ENCODE measurements around the gene NPIPA5. TPM values are rescaled to one million over a fixed set of nuclear protein-coding genes. Genes with fewer than 3 reads are reported as not detected.
"Not testable (repeated sequence)": the region's sequence is repeated elsewhere in the genome, so short reads cannot be mapped to it uniquely, and the experiment has no call there.

Gene NPIPA5
- total RNA-seq, 2 experiments from 2014 or later, result 0.74 to 1.0 TPM

GRCh38 chr16:15417197-15417596 lies 39.1 kb upstream of the NPIPA5 start:
- TF ChIP-seq CTCF (IDR thresholded peaks at IDR 0.05), result no peak
- Mint-ChIP-seq H3K27ac (no peak overlapping the region), H3K9me3 (no peaks in the 10 kb centered on the region), H3K4me1 (ENCODE audit: low read depth) (no peaks in the 10 kb centered on the region), H3K27me3 (no peaks in the 10 kb centered on the region), H3K4me3 (no peak overlapping the region), H3K36me3 (ENCODE audit: low read depth) (no peaks in the 10 kb centered on the region)
- DNase-seq (no peak), ATAC-seq (ENCODE audit: poor library complexity) (no peak)
- CTCF ChIA-PET, result no interaction called here
- H3K4me1 ChIP-seq (ENCODE audit: insufficient read depth, low read length), result no peaks in the 10 kb centered on the region
- intact Hi-C loops (cut with DNase I, micrococcal nuclease), result no loop called here
- no peak overlapping the region for H3K4me3 ChIP-seq (ENCODE audit: low read length)
- no peaks in the 10 kb centered on the region for H3K27me3 ChIP-seq (ENCODE audit: control insufficient read depth in 1 of 2, insufficient read depth in 2 of 2, low read length in 2 of 2)
- POLR2A ChIA-PET, result no interaction called here
- no peaks in the 10 kb centered on the region for H3K9me3 ChIP-seq (ENCODE audit: control insufficient read depth in 1 of 2, insufficient read depth in 1 of 2, low read length in 2 of 2)
- no peaks in the 10 kb centered on the region for H3K36me3 ChIP-seq (ENCODE audit: insufficient read depth, low read length)
- H3K27ac ChIP-seq (ENCODE audit: low read depth in 1 of 2, low read length in 2 of 2), result no peak overlapping the region

GRCh38 chr16:15415511-15415985 lies 37.5 kb upstream of the NPIPA5 start:
- POLR2A ChIA-PET, result interaction anchor here (0.7 kb wide), 1 partner anchor 756 kb away, joined by 3 read pairs; no protein-coding TSS in a partner anchor
- Histone ChIP-seq H3K4me1 (ENCODE audit: insufficient read depth, low read length) (no peaks in the 10 kb centered on the region), H3K4me3 (ENCODE audit: low read length) (no peak overlapping the region), H3K36me3 (ENCODE audit: insufficient read depth, low read length) (no peaks in the 10 kb centered on the region), H3K9me3 (ENCODE audit: control insufficient read depth in 1 of 2, insufficient read depth in 1 of 2, low read length in 2 of 2) (no peaks in the 10 kb centered on the region), H3K27me3 (ENCODE audit: control insufficient read depth in 1 of 2, insufficient read depth in 2 of 2, low read length in 2 of 2) (no peaks in the 10 kb centered on the region), H3K27ac (ENCODE audit: low read depth in 1 of 2, low read length in 2 of 2) (no peak overlapping the region)
- TF ChIP-seq CTCF (IDR thresholded peaks at IDR 0.05), result no peak
- Mint-ChIP-seq H3K27ac (no peak overlapping the region), H3K36me3 (ENCODE audit: low read depth) (no peaks in the 10 kb centered on the region), H3K27me3 (no peaks in the 10 kb centered on the region), H3K4me3 (no peak overlapping the region), H3K4me1 (ENCODE audit: low read depth) (no peaks in the 10 kb centered on the region), H3K9me3 (no peaks in the 10 kb centered on the region)
- intact Hi-C loops (cut with DNase I, micrococcal nuclease), result no loop called here
- ATAC-seq (ENCODE audit: poor library complexity), result no peak
- CTCF ChIA-PET, result no interaction called here
- no peak for DNase-seq

- H3K27ac Mint-ChIP-seq; H3K4me3 Mint-ChIP-seq; H3K27me3 Mint-ChIP-seq; DNase-seq; POLR2A ChIA-PET; H3K4me3 ChIP-seq (ENCODE audit: low read length); H3K36me3 Mint-ChIP-seq (ENCODE audit: low read depth); H3K27ac ChIP-seq (ENCODE audit: low read depth in 1 of 2, low read length in 2 of 2); CTCF ChIA-PET; H3K9me3 Mint-ChIP-seq; H3K36me3 ChIP-seq (ENCODE audit: insufficient read depth, low read length); H3K4me1 ChIP-seq (ENCODE audit: insufficient read depth, low read length); H3K27me3 ChIP-seq (ENCODE audit: control insufficient read depth in 1 of 2, insufficient read depth in 2 of 2, low read length in 2 of 2); intact Hi-C loops (cut with DNase I, micrococcal nuclease); H3K9me3 ChIP-seq (ENCODE audit: control insufficient read depth in 1 of 2, insufficient read depth in 1 of 2, low read length in 2 of 2); H3K4me1 Mint-ChIP-seq (ENCODE audit: low read depth); ATAC-seq (ENCODE audit: poor library complexity): not testable (repeated sequence)
Observed at GRCh38 chr16:15409476-15409875, 31.4 kb upstream of the NPIPA5 start.

- ATAC-seq (ENCODE audit: poor library complexity); H3K9me3 Mint-ChIP-seq; H3K27ac Mint-ChIP-seq: not testable (repeated sequence)
Observed at GRCh38 chr16:15407756-15408155, 29.7 kb upstream of the NPIPA5 start.

More at GRCh38 chr16:15407756-15408155, 29.7 kb upstream of the NPIPA5 start:
- CTCF ChIA-PET; H3K27me3 Mint-ChIP-seq; H3K27ac ChIP-seq (ENCODE audit: low read depth in 1 of 2, low read length in 2 of 2); H3K9me3 ChIP-seq (ENCODE audit: control insufficient read depth in 1 of 2, insufficient read depth in 1 of 2, low read length in 2 of 2); DNase-seq; H3K4me3 Mint-ChIP-seq; H3K36me3 Mint-ChIP-seq (ENCODE audit: low read depth); H3K4me3 ChIP-seq (ENCODE audit: low read length); H3K27me3 ChIP-seq (ENCODE audit: control insufficient read depth in 1 of 2, insufficient read depth in 2 of 2, low read length in 2 of 2); intact Hi-C loops (cut with DNase I, micrococcal nuclease); H3K4me1 ChIP-seq (ENCODE audit: insufficient read depth, low read length); H3K4me1 Mint-ChIP-seq (ENCODE audit: low read depth); H3K36me3 ChIP-seq (ENCODE audit: insufficient read depth, low read length); POLR2A ChIA-PET: not testable (repeated sequence)
